ENCODE data around the gene TENM3.

TENM3 gene

GRCh38 chr4:182802621-182803020, 559.4 kb downstream of the TENM3 start:
- no peak overlapping the region for H3K4me3 ChIP-seq (ENCODE audit: low read length)
- H3K4me2 ChIP-seq (ENCODE audit: low read length) = no peak overlapping the region
- no peak overlapping the region for H3K9ac ChIP-seq (ENCODE audit: low read depth, low read length)
- H3K27me3 ChIP-seq (ENCODE audit: control insufficient read depth, insufficient read depth, low read length) = no peaks in the 10 kb centered on the region
- no peaks in the 10 kb centered on the region for H3K9me3 ChIP-seq (replicated peaks; ENCODE audit: low read length)
- peaks cover 6% of the 10 kb centered on the region for H3K36me3 ChIP-seq (ENCODE audit: insufficient read depth, low read length)
- H3K4me1 ChIP-seq (ENCODE audit: control insufficient read depth, insufficient read depth, low read length) = peaks cover 5% of the 10 kb centered on the region

- H3K4me2 ChIP-seq (ENCODE audit: low read length) = no peak overlapping the region
- no peak overlapping the region for H3K4me3 ChIP-seq (ENCODE audit: low read length)
- H3K36me3 ChIP-seq (ENCODE audit: insufficient read depth, low read length) = peaks cover 6% of the 10 kb centered on the region
- no peaks in the 10 kb centered on the region for H3K27me3 ChIP-seq (ENCODE audit: control insufficient read depth, insufficient read depth, low read length)
- H3K4me1 ChIP-seq (ENCODE audit: control insufficient read depth, insufficient read depth, low read length) = peaks cover 5% of the 10 kb centered on the region
- no peak overlapping the region for H3K9ac ChIP-seq (ENCODE audit: low read depth, low read length)
- H3K9me3 ChIP-seq (replicated peaks; ENCODE audit: low read length) = no peaks in the 10 kb centered on the region
These were observed 560.0 kb downstream of the TENM3 start for GRCh38 chr4:182803235-182803634.

GRCh38 chr4:182804131-182804530, 560.9 kb downstream of the TENM3 start:
- Histone ChIP-seq H3K36me3 (ENCODE audit: insufficient read depth, low read length) (peaks cover 6% of the 10 kb centered on the region), H3K4me2 (ENCODE audit: low read length) (no peak overlapping the region), H3K9ac (ENCODE audit: low read depth, low read length) (no peak overlapping the region), H3K27me3 (ENCODE audit: control insufficient read depth, insufficient read depth, low read length) (no peaks in the 10 kb centered on the region), H3K4me1 (ENCODE audit: control insufficient read depth, insufficient read depth, low read length) (peaks cover 5% of the 10 kb centered on the region), H3K4me3 (ENCODE audit: low read length) (no peak overlapping the region), H3K9me3 (replicated peaks; ENCODE audit: low read length) (no peaks in the 10 kb centered on the region)

DNA sequence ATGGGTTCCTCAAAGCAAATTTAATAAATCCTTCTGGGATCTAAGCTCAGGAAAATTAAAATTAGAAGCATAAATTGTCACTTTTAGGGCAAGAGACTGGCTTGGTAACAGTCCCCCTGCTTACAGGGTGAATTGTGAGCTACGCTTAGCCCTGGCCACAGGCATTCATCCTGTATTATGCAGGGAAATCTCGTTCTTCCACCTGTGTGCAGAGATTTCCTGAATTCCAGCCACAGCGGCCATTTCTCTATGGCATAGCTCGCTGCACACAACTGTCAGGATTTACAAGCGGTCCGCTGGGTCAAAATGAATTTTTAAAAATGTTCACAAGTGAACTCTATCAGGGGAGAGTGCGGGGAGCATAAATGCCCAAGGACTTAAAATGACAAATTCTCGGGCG, 562.1 kb downstream of the TENM3 start:
- peaks cover 3% of the 10 kb centered on the region for H3K36me3 ChIP-seq (ENCODE audit: insufficient read depth, low read length)

GRCh38 chr4:182805750-182806149, 562.5 kb downstream of the TENM3 start:
- H3K36me3 ChIP-seq (ENCODE audit: insufficient read depth, low read length) = no peaks in the 10 kb centered on the region
- no peak overlapping the region for H3K4me3 ChIP-seq (ENCODE audit: low read length)
- peaks cover 4% of the 10 kb centered on the region for H3K9me3 ChIP-seq (replicated peaks; ENCODE audit: low read length)
- H3K27me3 ChIP-seq (ENCODE audit: control insufficient read depth, insufficient read depth, low read length) = no peaks in the 10 kb centered on the region
- peak overlapping the region; percentile 87 for H3K4me2 ChIP-seq (ENCODE audit: low read length)
- H3K9ac ChIP-seq (ENCODE audit: low read depth, low read length) = no peak overlapping the region
- H3K4me1 ChIP-seq (ENCODE audit: control insufficient read depth, insufficient read depth, low read length) = peaks cover 5% of the 10 kb centered on the region

More for the DNA sequence above, 562.1 kb downstream of the TENM3 start:
- Histone ChIP-seq H3K4me3 (ENCODE audit: low read length) (no peak overlapping the region), H3K27me3 (ENCODE audit: control insufficient read depth, insufficient read depth, low read length) (no peaks in the 10 kb centered on the region), H3K4me1 (ENCODE audit: control insufficient read depth, insufficient read depth, low read length) (peaks cover 5% of the 10 kb centered on the region), H3K9me3 (replicated peaks; ENCODE audit: low read length) (peaks cover 4% of the 10 kb centered on the region), H3K4me2 (ENCODE audit: low read length) (no peak overlapping the region), H3K9ac (ENCODE audit: low read depth, low read length) (no peak overlapping the region)

DNA sequence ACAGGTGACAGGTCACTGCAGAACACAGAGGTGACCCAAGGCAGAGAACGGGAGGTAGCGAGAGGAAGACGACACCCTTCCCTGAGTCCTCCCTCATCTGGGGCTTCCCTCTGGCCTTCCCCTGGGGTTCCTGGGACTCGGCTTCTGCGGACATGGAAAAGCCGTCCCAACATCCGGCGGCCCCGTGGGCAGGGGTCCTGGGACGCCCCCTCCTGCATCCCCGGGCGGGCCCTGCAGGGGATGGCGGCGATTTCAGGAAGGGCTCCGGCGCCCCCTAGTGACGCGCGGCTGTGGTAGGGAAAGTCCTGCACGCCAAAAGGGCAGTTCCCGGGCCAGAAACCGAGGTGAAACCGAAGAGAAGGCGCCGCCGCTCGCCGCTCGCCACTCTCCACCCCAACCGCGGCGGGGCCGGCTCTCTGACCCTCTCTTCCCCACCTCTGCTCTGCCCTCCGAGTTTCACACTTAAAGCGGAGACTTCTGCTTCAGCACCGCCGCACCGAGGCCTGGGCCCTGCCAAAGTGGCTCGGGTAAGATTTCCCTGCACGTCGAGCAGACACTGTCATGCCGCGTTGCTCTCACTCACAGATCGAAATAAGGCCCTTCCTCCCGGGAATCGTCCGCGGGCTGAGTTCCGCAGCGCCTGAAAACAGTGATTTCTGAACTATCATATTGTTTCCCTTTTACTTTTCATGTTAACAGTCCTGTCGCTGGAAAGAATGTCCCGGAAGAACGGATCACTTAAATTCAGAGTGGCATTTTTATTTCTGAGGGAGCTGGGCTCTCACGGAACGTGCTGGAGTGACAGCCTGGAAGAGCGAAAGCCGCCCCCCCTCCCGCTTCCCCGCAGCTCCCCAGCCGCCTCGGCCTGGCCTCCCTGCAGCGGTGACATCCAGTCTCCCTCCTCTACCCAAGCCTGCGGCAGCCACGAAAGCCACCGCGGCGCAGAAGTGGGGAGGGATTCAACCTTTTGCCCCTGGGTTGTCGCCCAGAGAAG, 563.4 kb downstream of the TENM3 start:
- peak overlapping the region; percentile 84 for H3K9ac ChIP-seq (ENCODE audit: low read depth, low read length)
- no peaks in the 10 kb centered on the region for H3K27me3 ChIP-seq (ENCODE audit: control insufficient read depth, insufficient read depth, low read length)

GRCh38 chr4:182807346-182807745, 564.1 kb downstream of the TENM3 start:
- Histone ChIP-seq H3K4me3 (ENCODE audit: low read length) (peak overlapping the region; percentile 77), H3K36me3 (ENCODE audit: insufficient read depth, low read length) (no peaks in the 10 kb centered on the region), H3K4me1 (ENCODE audit: control insufficient read depth, insufficient read depth, low read length) (peaks cover 5% of the 10 kb centered on the region), H3K9ac (ENCODE audit: low read depth, low read length) (peak overlapping the region; percentile 84), H3K9me3 (replicated peaks; ENCODE audit: low read length) (peaks cover 4% of the 10 kb centered on the region), H3K4me2 (ENCODE audit: low read length) (peak overlapping the region; percentile 87), H3K27me3 (ENCODE audit: control insufficient read depth, insufficient read depth, low read length) (no peaks in the 10 kb centered on the region)

More for the DNA sequence above, 563.4 kb downstream of the TENM3 start:
- H3K36me3 ChIP-seq (ENCODE audit: insufficient read depth, low read length) = no peaks in the 10 kb centered on the region
- H3K4me2 ChIP-seq (ENCODE audit: low read length) = peak overlapping the region; percentile 87
- H3K4me1 ChIP-seq (ENCODE audit: control insufficient read depth, insufficient read depth, low read length) = peaks cover 5% of the 10 kb centered on the region
- peaks cover 4% of the 10 kb centered on the region for H3K9me3 ChIP-seq (replicated peaks; ENCODE audit: low read length)
- peak overlapping the region; percentile 77 for H3K4me3 ChIP-seq (ENCODE audit: low read length)

DNA sequence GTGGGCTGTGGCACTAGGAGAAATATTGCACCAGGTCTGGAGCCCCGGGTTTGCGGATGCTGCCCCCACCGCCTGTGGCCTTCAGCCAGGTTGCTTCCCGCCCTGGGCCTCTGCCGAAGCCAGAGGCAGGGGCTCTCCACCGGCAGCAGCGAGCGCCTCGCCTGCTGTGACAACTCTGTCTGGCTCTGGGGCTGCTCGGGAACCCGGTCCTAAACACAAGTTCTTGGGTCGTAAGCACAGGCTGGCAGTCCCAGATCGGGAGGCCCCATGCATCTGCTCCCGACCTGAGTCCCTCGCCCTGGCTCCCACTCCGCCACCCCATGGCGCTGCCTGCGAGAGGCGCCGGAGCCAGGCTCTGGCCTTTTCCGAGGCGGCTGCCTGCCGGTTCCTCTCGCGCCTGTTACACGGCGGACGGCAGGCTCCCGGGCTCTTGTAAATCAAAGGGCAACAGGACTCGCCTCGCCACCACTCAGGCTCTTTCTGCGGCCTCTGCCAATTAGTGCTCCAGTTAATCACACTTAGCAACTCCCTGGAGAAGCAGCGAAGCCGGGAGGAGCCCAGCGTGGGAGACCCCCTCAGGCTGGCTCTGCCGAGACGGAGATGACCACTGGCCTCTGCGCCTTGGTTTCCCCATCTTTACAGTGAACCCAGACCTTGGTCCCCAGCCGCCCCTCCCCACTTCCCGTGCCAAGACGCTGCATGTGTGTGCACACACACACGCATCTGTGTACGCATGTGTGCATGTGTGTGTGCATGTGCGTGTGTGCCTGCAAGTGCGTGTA, 564.8 kb downstream of the TENM3 start:
- Histone ChIP-seq H3K9ac (ENCODE audit: low read depth, low read length) (no peak overlapping the region), H3K27me3 (ENCODE audit: control insufficient read depth, insufficient read depth, low read length) (no peaks in the 10 kb centered on the region), H3K4me3 (ENCODE audit: low read length) (no peak overlapping the region), H3K36me3 (ENCODE audit: insufficient read depth, low read length) (no peaks in the 10 kb centered on the region), H3K4me1 (ENCODE audit: control insufficient read depth, insufficient read depth, low read length) (peaks cover 5% of the 10 kb centered on the region), H3K4me2 (ENCODE audit: low read length) (no peak overlapping the region), H3K9me3 (replicated peaks; ENCODE audit: low read length) (peaks cover 4% of the 10 kb centered on the region)

GRCh38 chr4:182808673-182809416, 565.6 kb downstream of the TENM3 start:
- Histone ChIP-seq H3K4me3 (ENCODE audit: low read length) (no peak overlapping the region), H3K9ac (ENCODE audit: low read depth, low read length) (no peak overlapping the region), H3K4me1 (ENCODE audit: control insufficient read depth, insufficient read depth, low read length) (peaks cover 5% of the 10 kb centered on the region), H3K4me2 (ENCODE audit: low read length) (no peak overlapping the region), H3K27me3 (ENCODE audit: control insufficient read depth, insufficient read depth, low read length) (no peaks in the 10 kb centered on the region), H3K9me3 (replicated peaks; ENCODE audit: low read length) (peaks cover 4% of the 10 kb centered on the region), H3K36me3 (ENCODE audit: insufficient read depth, low read length) (no peaks in the 10 kb centered on the region)

- no peak overlapping the region for H3K9ac ChIP-seq (ENCODE audit: low read depth, low read length)
- no peak overlapping the region for H3K4me2 ChIP-seq (ENCODE audit: low read length)
- no peak overlapping the region for H3K4me3 ChIP-seq (ENCODE audit: low read length)
- peaks cover 5% of the 10 kb centered on the region for H3K4me1 ChIP-seq (ENCODE audit: control insufficient read depth, insufficient read depth, low read length)
- peaks cover 4% of the 10 kb centered on the region for H3K9me3 ChIP-seq (replicated peaks; ENCODE audit: low read length)
- H3K27me3 ChIP-seq (ENCODE audit: control insufficient read depth, insufficient read depth, low read length) = no peaks in the 10 kb centered on the region
- H3K36me3 ChIP-seq (ENCODE audit: insufficient read depth, low read length) = no peaks in the 10 kb centered on the region
These were observed 566.4 kb downstream of the TENM3 start for GRCh38 chr4:182809417-182810102.

Data from skeletal muscle satellite cell (primary cell).